ENCODE measurements around the gene SEMA3A.

DNA sequence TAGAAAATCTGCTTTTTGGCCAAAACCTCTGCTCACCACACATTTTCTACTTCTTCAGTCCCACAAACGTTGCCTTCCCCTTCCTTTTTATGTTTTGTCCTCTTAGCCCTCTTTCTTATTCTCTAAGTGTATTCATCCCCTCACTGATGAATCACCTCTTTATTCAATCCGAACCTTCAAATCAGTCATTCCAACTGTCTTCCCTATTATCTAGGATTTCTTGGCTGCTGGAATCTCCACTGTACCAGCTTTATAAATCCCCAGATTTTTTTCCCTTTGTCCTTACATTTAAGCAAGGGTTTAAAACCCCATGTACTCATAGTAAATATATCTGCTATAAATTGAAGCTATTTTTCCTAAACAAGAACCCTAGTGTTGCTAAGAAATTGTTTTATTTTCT is 176.9 kb downstream of the SEMA3A start:
- TF ChIP-seq CTCF (conservative IDR thresholded peaks at IDR 0.05; ENCODE audit: low read depth in 2 of 2) (no peak), EZH2 (IDR thresholded peaks at IDR 0.05; ENCODE audit: low read depth, unreplicated experiment) (no peak), POLR2AphosphoS5 (IDR thresholded peaks at IDR 0.05; ENCODE audit: low read depth) (no peak)
